Measurements from ENCODE around the gene RBM12.

- TF ChIP-seq MAX (IDR thresholded peaks at IDR 0.05) (no peak), NFIC (IDR thresholded peaks at IDR 0.05) (no peak), FOXM1 (IDR thresholded peaks at IDR 0.05; ENCODE audit: borderline replicate concordance, low read depth) (no peak), EP300 (IDR thresholded peaks at IDR 0.05; ENCODE audit: borderline replicate concordance) (no peak), CREB1 (IDR thresholded peaks at IDR 0.05; ENCODE audit: low read depth) (no peak)
- TF ChIP-seq, protein P1, sequence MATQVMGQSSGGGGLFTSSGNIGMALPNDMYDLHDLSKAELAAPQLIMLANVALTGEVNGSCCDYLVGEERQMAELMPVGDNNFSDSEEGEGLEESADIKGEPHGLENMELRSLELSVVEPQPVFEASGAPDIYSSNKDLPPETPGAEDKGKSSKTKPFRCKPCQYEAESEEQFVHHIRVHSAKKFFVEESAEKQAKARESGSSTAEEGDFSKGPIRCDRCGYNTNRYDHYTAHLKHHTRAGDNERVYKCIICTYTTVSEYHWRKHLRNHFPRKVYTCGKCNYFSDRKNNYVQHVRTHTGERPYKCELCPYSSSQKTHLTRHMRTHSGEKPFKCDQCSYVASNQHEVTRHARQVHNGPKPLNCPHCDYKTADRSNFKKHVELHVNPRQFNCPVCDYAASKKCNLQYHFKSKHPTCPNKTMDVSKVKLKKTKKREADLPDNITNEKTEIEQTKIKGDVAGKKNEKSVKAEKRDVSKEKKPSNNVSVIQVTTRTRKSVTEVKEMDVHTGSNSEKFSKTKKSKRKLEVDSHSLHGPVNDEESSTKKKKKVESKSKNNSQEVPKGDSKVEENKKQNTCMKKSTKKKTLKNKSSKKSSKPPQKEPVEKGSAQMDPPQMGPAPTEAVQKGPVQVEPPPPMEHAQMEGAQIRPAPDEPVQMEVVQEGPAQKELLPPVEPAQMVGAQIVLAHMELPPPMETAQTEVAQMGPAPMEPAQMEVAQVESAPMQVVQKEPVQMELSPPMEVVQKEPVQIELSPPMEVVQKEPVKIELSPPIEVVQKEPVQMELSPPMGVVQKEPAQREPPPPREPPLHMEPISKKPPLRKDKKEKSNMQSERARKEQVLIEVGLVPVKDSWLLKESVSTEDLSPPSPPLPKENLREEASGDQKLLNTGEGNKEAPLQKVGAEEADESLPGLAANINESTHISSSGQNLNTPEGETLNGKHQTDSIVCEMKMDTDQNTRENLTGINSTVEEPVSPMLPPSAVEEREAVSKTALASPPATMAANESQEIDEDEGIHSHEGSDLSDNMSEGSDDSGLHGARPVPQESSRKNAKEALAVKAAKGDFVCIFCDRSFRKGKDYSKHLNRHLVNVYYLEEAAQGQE (IDR thresholded peaks at IDR 0.05; ENCODE audit: low read depth): no peak
Measured at GRCh38 chr20:35680452-35681183, 15.9 kb upstream of the RBM12 start.

Measured in Ishikawa (cell line).